GM12878 (cell line): ENCODE data around the gene INA. TPM values are rescaled to one million over a fixed set of nuclear protein-coding genes. Genes with fewer than 3 reads are reported as not detected.

ENCODE experiments used
- ATAC-seq: fragments of 200-7000 bp; cut with Tn5 transposase; 3 replicates; pipeline ENCODE4 v1.9.1; 2020; ENCODE audit warnings: mild to moderate bottlenecking, moderate library complexity
- BruUV-seq: library from RNA; stranded (reverse); fragments of 400-500 nt; replicated peaks from 2 replicates; lab custom pipeline; 2021; lab: Mats Ljungman, UMichigan
- CTCF ChIA-PET: fragments of 300-600 bp; sonication (Branson Sonifier 250); formaldehyde crosslinking; extraction: SDS; loops from one replicate; lab custom pipeline; 2021; ENCODE audit warnings: inconsistent platforms; lab: Yijun Ruan, JAX
- POLR2A ChIA-PET: fragments of 350-600 bp; formaldehyde crosslinking; extraction: SDS; loops from one replicate; lab custom pipeline; 2021; ENCODE audit warnings: inconsistent platforms; lab: Charles Lee
- RAD21 ChIA-PET: fragments of 300-600 bp; sonication (Branson Sonifier 250); formaldehyde crosslinking; loops from one replicate; lab custom pipeline; 2023; ENCODE audit warnings: antibody characterized with exemption; ENCODE audit not compliant: unreplicated experiment; lab: Charles Lee
- SMC1A ChIA-PET: fragments of 300-600 bp; sonication (Branson Sonifier 250); formaldehyde crosslinking; loops from one replicate; lab custom pipeline; 2023; ENCODE audit not compliant: unreplicated experiment, uncharacterized antibody; lab: Charles Lee
- DNase-seq: peaks from one replicate; pipeline ENCODE4 v3.0.0-alpha.2; 2011; ENCODE audit warnings: low read depth, low spot score
- FAIRE-seq: peaks from 3 replicates; lab custom pipeline; 2011; peaks lifted over from hg19 to GRCh38; lab: Jason Lieb, UNC
- H2AFZ ChIP-seq: 2 replicates; pipeline ENCODE4 v1.6.0; 2011; ENCODE audit warnings: low read depth, low read length, control low read depth; ENCODE audit not compliant: control insufficient read depth
- H3K27ac ChIP-seq: 2 replicates; pipeline ENCODE4 v1.5.1; 2011; ENCODE audit warnings: control low read depth; ENCODE audit not compliant: control insufficient read depth, insufficient read depth
- H3K27me3 ChIP-seq, 2 experiments: replicated peaks in 1 of 2; 2 replicates each; pipeline versions ENCODE4 v1.6.0 to v1.6.1; 2011; ENCODE audit warnings: low read length in 1 of 2; ENCODE audit not compliant: control insufficient read depth in 2 of 2, insufficient read depth in 2 of 2
- H3K36me3 ChIP-seq, 2 experiments: 2 replicates each; pipeline ENCODE4 v1.5.1; 2011; ENCODE audit warnings: low read length in 1 of 2; ENCODE audit not compliant: control insufficient read depth in 2 of 2, insufficient read depth in 2 of 2
- H3K4me1 ChIP-seq: 2 replicates; pipeline ENCODE4 v1.6.1; 2011; ENCODE audit warnings: mild to moderate bottlenecking, low read length, moderate library complexity, mixed read lengths; ENCODE audit not compliant: control insufficient read depth, insufficient read depth
- H3K4me2 ChIP-seq: 2 replicates; pipeline ENCODE4 v1.6.0; 2011; ENCODE audit warnings: control low read depth; ENCODE audit not compliant: control insufficient read depth, insufficient read depth
- H3K4me3 ChIP-seq: fragments of 200-600 bp; sonication (generic); 2 replicates; pipeline ENCODE4 v1.5.1; 2016
- H3K79me2 ChIP-seq: 2 replicates; pipeline ENCODE4 v1.6.0; 2011; ENCODE audit warnings: low read length; ENCODE audit not compliant: control insufficient read depth, insufficient read depth
- H3K9ac ChIP-seq: 2 replicates; pipeline ENCODE4 v1.8.0; 2011; ENCODE audit warnings: low read length, control low read depth, mixed read lengths; ENCODE audit not compliant: control insufficient read depth, insufficient read depth
- H3K9me3 ChIP-seq: replicated peaks from 3 replicates; pipeline ENCODE4 v1.5.1; 2011; ENCODE audit warnings: mild to moderate bottlenecking, low read length; ENCODE audit not compliant: control insufficient read depth, insufficient read depth
- H4K20me1 ChIP-seq: 2 replicates; pipeline ENCODE4 v1.6.0; 2011; ENCODE audit not compliant: control insufficient read depth, insufficient read depth
- BHLHE40 ChIP-seq, 2 experiments: fragments of 450-650 bp in 1 of 2; IDR thresholded peaks; 2 replicates each; pipeline ENCODE4 v1.6.1; 2011 to 2017; ENCODE audit warnings: low read depth in 2 of 2, borderline replicate concordance in 1 of 2, improper control_type of control experiment in 1 of 2, low read length in 1 of 2, mild to moderate bottlenecking in 1 of 2
- ESRRA ChIP-seq: IDR thresholded peaks from 2 replicates; pipeline ENCODE4 v1.6.1; 2012; ENCODE audit warnings: mild to moderate bottlenecking, low read length, improper control_type of control experiment
- IRF4 ChIP-seq: IDR thresholded peaks from 2 replicates; pipeline ENCODE4 v1.6.1; 2011; ENCODE audit warnings: low read depth, low read length
- KLF5 ChIP-seq: fragments of 450-650 bp; IDR thresholded peaks from 2 replicates; pipeline ENCODE4 v1.6.1; 2014; ENCODE audit warnings: mild to moderate bottlenecking; ENCODE audit not compliant: partially characterized antibody
- NR2F1 ChIP-seq: fragments of 450-650 bp; conservative IDR thresholded peaks from 2 replicates; pipeline ENCODE4 v1.6.1; 2017; ENCODE audit warnings: mild to moderate bottlenecking
- REST ChIP-seq: IDR thresholded peaks from 2 replicates; pipeline ENCODE4 v1.6.1; 2012; ENCODE audit warnings: mild to moderate bottlenecking, low read depth, low read length
- RFX5 ChIP-seq: IDR thresholded peaks from 2 replicates; pipeline ENCODE4 v1.6.1; 2011; ENCODE audit warnings: low read depth, low read length, improper control_type of control experiment
- SMC3 ChIP-seq: IDR thresholded peaks from 2 replicates; pipeline ENCODE4 v1.6.1; 2011; ENCODE audit warnings: low read length, improper control_type of control experiment, borderline replicate concordance
- SUPT20H ChIP-seq: IDR thresholded peaks from 2 replicates; pipeline ENCODE4 v1.6.1; 2011; ENCODE audit warnings: low read depth, mild to moderate bottlenecking, low read length, moderate library complexity, borderline replicate concordance; ENCODE audit not compliant: control insufficient read depth
- YY1 ChIP-seq: IDR thresholded peaks from 2 replicates; pipeline ENCODE4 v1.6.1; 2011; ENCODE audit warnings: low read depth, mild to moderate bottlenecking, low read length
- WGBS: methylation state at CpG from one replicate; pipeline ENCODE4 v1.1.6; 2016; ENCODE audit warnings: low lambda C conversion rate; ENCODE audit not compliant: insufficient replicate concordance, insufficient coverage; ENCODE audit errors: missing lambda C conversion rate; 5-methylcytosine and 5-hydroxymethylcytosine counted together
- in situ Hi-C: fragments of 300-500 bp; cut with MboI; formaldehyde crosslinking; loops from 9 replicates; pipeline ENCODE4 v1.14.3; 2018; ENCODE audit warnings: mixed read lengths
- intact Hi-C: fragments of 100-400 bp; cut with micrococcal nuclease; formaldehyde crosslinking; loops from one replicate; pipeline ENCODE4 v1.14.2; 2022; ENCODE audit not compliant: unreplicated experiment
- polyA plus RNA-seq, 11 experiments: library from polyadenylated mRNA; depleted of rRNA in 4 of 11; unstranded in 6 of 11; stranded (reverse) in 5 of 11; fragments of >200 nt; fragmentation: Nextera tagmentation in 4 of 11; fragmentation: Illumina TruSeq in 1 of 11; extraction: Ambion mirVana in 4 of 11; extraction: Trizol in 1 of 11; gene quantifications; 1 replicate in 1 of 11; 2 replicates in 10 of 11; pipeline versions ENCODE4 v1.2.1 to v1.2.3, GENCODE V29; 2011 to 2016; ENCODE audit warnings: inconsistent platforms in 2 of 11, missing spikeins in 2 of 11, low read depth in 1 of 11
- total RNA-seq, 4 experiments: library from RNA; depleted of rRNA in 3 of 4; stranded (reverse); fragments of >200 nt in 3 of 4; fragmentation: Illumina TruSeq in 1 of 4; extraction: Trizol in 1 of 4; gene quantifications; 2 replicates each; pipeline versions ENCODE4 v1.2.1 to v1.2.3, GENCODE V29; 2013 to 2021
- TF ChIP-seq, protein P1 (sequence below): fragments of 450-650 bp; IDR thresholded peaks from 2 replicates; pipeline ENCODE4 v1.6.1; 2016; ENCODE audit warnings: mild to moderate bottlenecking
- TF ChIP-seq, protein P2 (sequence below), 3 experiments: IDR thresholded peaks in 2 of 3; conservative IDR thresholded peaks in 1 of 3; 2 replicates each; pipeline ENCODE4 v1.5.1; 2011; ENCODE audit warnings: low read depth in 3 of 3, low read length in 3 of 3, mild to moderate bottlenecking in 3 of 3, control low read depth in 2 of 3, moderate library complexity in 2 of 3, inconsistent platforms in 1 of 3, mixed read lengths in 1 of 3; ENCODE audit not compliant: control insufficient read depth in 2 of 3, insufficient read depth in 1 of 3; ENCODE audit errors: extremely low read depth in 1 of 3

INA gene
- total and polyA plus RNA-seq, 10 of the 15 experiments (the other 5 are each of a cell fraction or from before 2014, with no cell fraction given): 0.14 to 0.23 TPM; not detected in 8

DNA sequence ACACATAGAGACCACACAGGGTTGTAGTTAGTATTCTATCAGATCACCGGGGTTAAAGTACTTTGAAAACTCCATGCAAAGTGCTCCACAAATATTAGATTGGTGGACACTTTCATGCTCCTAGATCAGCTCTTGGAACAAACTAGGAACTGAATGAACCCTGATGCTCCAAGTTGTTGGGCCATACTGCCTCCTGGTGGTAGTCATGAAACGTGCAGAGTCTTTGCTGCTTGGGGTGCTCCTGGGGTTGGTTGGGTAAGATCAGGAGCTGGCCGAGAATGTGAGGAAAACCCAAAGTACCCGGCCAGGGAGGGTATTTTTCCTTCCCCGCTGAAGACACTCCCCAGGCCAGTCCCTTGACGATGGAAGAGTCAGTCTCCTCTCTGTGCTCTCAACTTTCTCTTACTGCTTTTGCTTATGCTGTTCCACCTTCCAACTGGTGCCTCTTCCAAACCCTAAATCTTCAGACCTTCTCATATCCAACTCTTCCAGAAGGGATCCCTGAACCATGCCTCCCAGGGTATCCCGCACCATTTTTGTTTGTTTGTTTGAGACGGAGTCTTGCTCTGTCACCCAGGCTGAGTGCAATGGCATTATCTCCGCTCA, 32.2 kb upstream of the INA start:
- Histone ChIP-seq H3K4me2 (no peak overlapping the region), H2AFZ (no peak overlapping the region), H3K27me3 (no peaks in the 10 kb centered on the region), H3K36me3 (no peaks in the 10 kb centered on the region), H3K4me3 (no peak overlapping the region), H3K9ac (no peak overlapping the region), H3K27ac (no peak overlapping the region), H3K79me2 (no peaks in the 10 kb centered on the region), H3K9me3 (no peaks in the 10 kb centered on the region), H4K20me1 (no peaks in the 10 kb centered on the region), H3K4me1 (peaks cover 15% of the 10 kb centered on the region)
- CTCF ChIA-PET: interaction anchor here (0.6 to 6.6 kb wide), 67 partner anchors 10 to 502 kb away, joined by 3 to 96 read pairs (median 5); partner anchors contain the start of genes CNNM2, CYP17A1 and NT5C2
- peak; percentile 47 for DNase-seq
- FAIRE-seq: peak; percentile 88
- 24% methylated on average over 9 of the region's 9 CpGs for WGBS
- POLR2A ChIA-PET: interaction anchor here (2.5 kb wide), 1 partner anchor 327 kb away, joined by 8 read pairs; the partner anchor contains the start of gene CNNM2
- in situ Hi-C loops: loop anchor here (5.0 to 10.0 kb wide), 3 partner anchors 170 to 407 kb away; partner anchors contain the start of genes CNNM2 and CYP17A1
- ATAC-seq: peak; percentile 90
- SMC1A ChIA-PET: interaction anchor here (0.7 to 2.7 kb wide), 38 partner anchors 10 to 520 kb away, joined by 3 to 50 read pairs (median 6); partner anchors contain the start of gene CNNM2
- intact Hi-C loops: loop anchor here (1.0 to 5.0 kb wide), 6 partner anchors 52 to 407 kb away; partner anchors contain the start of genes CYP17A1 and NT5C2
- no TSS peak for BruUV-seq
- RAD21 ChIA-PET: interaction anchor here (0.8 to 5.5 kb wide), 32 partner anchors 10 to 414 kb away, joined by 3 to 63 read pairs (median 4); partner anchors contain the start of genes CNNM2, CYP17A1 and NT5C2
- TF ChIP-seq SMC3 (peak; percentile 98), SUPT20H (no peak), KLF5 (no peak), BHLHE40 (IDR thresholded peaks at IDR 0.05; ENCODE audit: borderline replicate concordance in 1 of 2, low read depth in 2 of 2, low read length in 1 of 2) (peak; percentile 4 to 34; a peak in 1 of 4 replicates), YY1 (peak; percentile 54; the same call in 1 of the 2 replicates), ESRRA (no peak), RFX5 (no peak), REST (no peak), NR2F1 (no peak), IRF4 (peak; percentile 41; the same call in 1 of the 2 replicates)
- TF ChIP-seq, protein P1, sequence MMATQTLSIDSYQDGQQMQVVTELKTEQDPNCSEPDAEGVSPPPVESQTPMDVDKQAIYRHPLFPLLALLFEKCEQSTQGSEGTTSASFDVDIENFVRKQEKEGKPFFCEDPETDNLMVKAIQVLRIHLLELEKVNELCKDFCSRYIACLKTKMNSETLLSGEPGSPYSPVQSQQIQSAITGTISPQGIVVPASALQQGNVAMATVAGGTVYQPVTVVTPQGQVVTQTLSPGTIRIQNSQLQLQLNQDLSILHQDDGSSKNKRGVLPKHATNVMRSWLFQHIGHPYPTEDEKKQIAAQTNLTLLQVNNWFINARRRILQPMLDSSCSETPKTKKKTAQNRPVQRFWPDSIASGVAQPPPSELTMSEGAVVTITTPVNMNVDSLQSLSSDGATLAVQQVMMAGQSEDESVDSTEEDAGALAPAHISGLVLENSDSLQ: no peak
- TF ChIP-seq, protein P2, sequence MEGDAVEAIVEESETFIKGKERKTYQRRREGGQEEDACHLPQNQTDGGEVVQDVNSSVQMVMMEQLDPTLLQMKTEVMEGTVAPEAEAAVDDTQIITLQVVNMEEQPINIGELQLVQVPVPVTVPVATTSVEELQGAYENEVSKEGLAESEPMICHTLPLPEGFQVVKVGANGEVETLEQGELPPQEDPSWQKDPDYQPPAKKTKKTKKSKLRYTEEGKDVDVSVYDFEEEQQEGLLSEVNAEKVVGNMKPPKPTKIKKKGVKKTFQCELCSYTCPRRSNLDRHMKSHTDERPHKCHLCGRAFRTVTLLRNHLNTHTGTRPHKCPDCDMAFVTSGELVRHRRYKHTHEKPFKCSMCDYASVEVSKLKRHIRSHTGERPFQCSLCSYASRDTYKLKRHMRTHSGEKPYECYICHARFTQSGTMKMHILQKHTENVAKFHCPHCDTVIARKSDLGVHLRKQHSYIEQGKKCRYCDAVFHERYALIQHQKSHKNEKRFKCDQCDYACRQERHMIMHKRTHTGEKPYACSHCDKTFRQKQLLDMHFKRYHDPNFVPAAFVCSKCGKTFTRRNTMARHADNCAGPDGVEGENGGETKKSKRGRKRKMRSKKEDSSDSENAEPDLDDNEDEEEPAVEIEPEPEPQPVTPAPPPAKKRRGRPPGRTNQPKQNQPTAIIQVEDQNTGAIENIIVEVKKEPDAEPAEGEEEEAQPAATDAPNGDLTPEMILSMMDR (IDR thresholded peaks at IDR 0.05 in 2 of 3, conservative IDR thresholded peaks at IDR 0.05 in 1 of 3; ENCODE audit: control insufficient read depth in 2 of 3, extremely low read depth in 1 of 3, insufficient read depth in 1 of 3, low read depth in 3 of 3, low read length in 3 of 3): peak; percentile 93 to 97 (median 93)
